CD14-positive monocyte (primary cell): ENCODE data around the gene SEMA4G. TPM values are rescaled to one million over a fixed set of nuclear protein-coding genes. Genes with fewer than 3 reads are reported as not detected.

Experiments
- DNase-seq, 3 donors: peaks; one replicate each; pipeline ENCODE4 v3.0.0-alpha.2; 2011 to 2022
- H2AFZ ChIP-seq: 2 replicates; pipeline ENCODE4 v1.6.0; 2012; ENCODE audit warnings: mild to moderate bottlenecking, low read depth, low read length, inconsistent platforms; ENCODE audit not compliant: insufficient read depth, poor library complexity, severe bottlenecking
- H3K27ac ChIP-seq, 2 donors: 1 replicate in 1 of 2; 2 replicates in 1 of 2; pipeline ENCODE4 v1.5.1; 2012 to 2013; ENCODE audit warnings: low read length in 2 of 2, control low read depth in 1 of 2, inconsistent platforms in 1 of 2, low read depth in 1 of 2, mild to moderate bottlenecking in 1 of 2
- H3K27me3 ChIP-seq, 2 donors: one replicate each; pipeline versions ENCODE4 v1.6.0 to v1.6.1; 2011 to 2013; ENCODE audit warnings: low read length in 2 of 2; ENCODE audit not compliant: control insufficient read depth in 2 of 2, insufficient read depth in 2 of 2
- H3K36me3 ChIP-seq, 2 donors: replicated peaks in 1 of 2; 1 replicate in 1 of 2; 2 replicates in 1 of 2; pipeline versions ENCODE4 v1.5.1 to v1.6.1; 2012 to 2013; ENCODE audit warnings: low read length in 2 of 2, control low read depth in 1 of 2, inconsistent platforms in 1 of 2, mild to moderate bottlenecking in 1 of 2; ENCODE audit not compliant: insufficient read depth in 2 of 2, control insufficient read depth in 1 of 2
- H3K4me1 ChIP-seq, 2 donors: 1 replicate in 1 of 2; 2 replicates in 1 of 2; pipeline versions ENCODE4 v1.5.1 to v1.6.1; 2012 to 2013; ENCODE audit warnings: low read length in 2 of 2, control low read depth in 1 of 2, inconsistent platforms in 1 of 2, mild to moderate bottlenecking in 1 of 2, moderate library complexity in 1 of 2; ENCODE audit not compliant: insufficient read depth in 2 of 2, control insufficient read depth in 1 of 2
- H3K4me2 ChIP-seq: replicated peaks from 2 replicates; pipeline ENCODE3; 2012; ENCODE audit warnings: low read length, moderate library complexity, mild to moderate bottlenecking; ENCODE audit not compliant: poor library complexity, severe bottlenecking; ENCODE audit errors: extremely low read depth
- H3K4me3 ChIP-seq, 3 experiments: fragments of 200-600 bp in 1 of 3; sonication (generic) in 1 of 3; replicated peaks in 1 of 3; 1 replicate in 2 of 3; 2 replicates in 1 of 3; pipeline ENCODE4 v1.5.1; 2011 to 2013; ENCODE audit warnings: low read length in 3 of 3, mild to moderate bottlenecking in 3 of 3, control low read depth in 2 of 3, low read depth in 2 of 3, inconsistent platforms in 1 of 3, moderate library complexity in 1 of 3
- H3K79me2 ChIP-seq: 2 replicates; pipeline ENCODE4 v1.6.0; 2012; ENCODE audit warnings: mild to moderate bottlenecking, control low read depth, inconsistent platforms, low read length, moderate library complexity; ENCODE audit not compliant: insufficient read depth
- H3K9ac ChIP-seq: 2 replicates; pipeline ENCODE4 v1.6.0; 2017; ENCODE audit warnings: low read length, mild to moderate bottlenecking; ENCODE audit not compliant: insufficient read depth, poor library complexity, severe bottlenecking
- H3K9me3 ChIP-seq, 2 donors: replicated peaks in 1 of 2; 1 replicate in 1 of 2; 2 replicates in 1 of 2; pipeline versions ENCODE4 v1.5.1 to v1.6.1; 2012 to 2013; ENCODE audit warnings: low read length in 2 of 2, control low read depth in 1 of 2; ENCODE audit not compliant: control insufficient read depth in 1 of 2, insufficient read depth in 1 of 2
- H4K20me1 ChIP-seq: 2 replicates; pipeline ENCODE4 v1.6.0; 2012; ENCODE audit warnings: mild to moderate bottlenecking, low read length, control low read depth, moderate library complexity; ENCODE audit not compliant: insufficient read depth
- H3K27ac Mint-ChIP-seq, 7 donors: one replicate each; pipeline ENCODE4 v1.8.0; 2020; ENCODE audit warnings: mild to moderate bottlenecking in 7 of 7, mixed read lengths in 7 of 7, moderate library complexity in 6 of 7, inconsistent platforms in 2 of 7
- H3K27me3 Mint-ChIP-seq, 3 donors: one replicate each; pipeline ENCODE4 v1.8.0; 2021 to 2022; ENCODE audit warnings: low read depth in 3 of 3, mild to moderate bottlenecking in 3 of 3, mixed read lengths in 3 of 3, moderate library complexity in 3 of 3, inconsistent platforms in 1 of 3
- H3K36me3 Mint-ChIP-seq, 2 donors: one replicate each; pipeline ENCODE4 v1.8.0; 2020; ENCODE audit warnings: mixed read lengths in 2 of 2, inconsistent platforms in 1 of 2, mild to moderate bottlenecking in 1 of 2
- H3K4me1 Mint-ChIP-seq: one replicate; pipeline ENCODE4 v1.8.0; 2020; ENCODE audit warnings: mild to moderate bottlenecking, mixed read lengths
- H3K4me3 Mint-ChIP-seq, 2 donors: one replicate each; pipeline ENCODE4 v1.8.0; 2020; ENCODE audit warnings: mild to moderate bottlenecking in 2 of 2, mixed read lengths in 2 of 2, moderate library complexity in 1 of 2
- H3K9me3 Mint-ChIP-seq, 7 donors: one replicate each; pipeline ENCODE4 v1.8.0; 2020 to 2022; ENCODE audit warnings: mixed read lengths in 7 of 7, mild to moderate bottlenecking in 6 of 7, moderate library complexity in 6 of 7, inconsistent platforms in 2 of 7
- WGBS: methylation state at CpG from one replicate; pipeline ENCODE4 v1.1.5; 2013; ENCODE audit warnings: missing lambda C conversion rate; ENCODE audit not compliant: insufficient coverage; 5-methylcytosine and 5-hydroxymethylcytosine counted together
- intact Hi-C, 2 donors: fragments of 100-400 bp; cut with micrococcal nuclease; formaldehyde crosslinking; loops; one replicate each; pipeline versions ENCODE4 v1.15.0 to v1.15.1; 2023
- polyA plus RNA-seq, 3 donors: library from polyadenylated mRNA; depleted of rRNA in 1 of 3; unstranded in 2 of 3; stranded (reverse) in 1 of 3; fragments of 300-500 nt in 2 of 3; fragments of >200 nt in 1 of 3; fragmentation: Illumina TruSeq in 2 of 3; gene quantifications; 1 replicate in 2 of 3; 2 replicates in 1 of 3; pipeline ENCODE4 v1.2.3, GENCODE V29; 2012 to 2021
- TF ChIP-seq, protein P1 (sequence below): fragments of 200-600 bp; IDR thresholded peaks from one replicate; pipeline ENCODE4 v1.8.0; 2022; ENCODE audit warnings: antibody characterized with exemption, mild to moderate bottlenecking

The SEMA4G gene
- polyA plus RNA-seq, 3 donors: 0.24 TPM; not detected in 2

DNA sequence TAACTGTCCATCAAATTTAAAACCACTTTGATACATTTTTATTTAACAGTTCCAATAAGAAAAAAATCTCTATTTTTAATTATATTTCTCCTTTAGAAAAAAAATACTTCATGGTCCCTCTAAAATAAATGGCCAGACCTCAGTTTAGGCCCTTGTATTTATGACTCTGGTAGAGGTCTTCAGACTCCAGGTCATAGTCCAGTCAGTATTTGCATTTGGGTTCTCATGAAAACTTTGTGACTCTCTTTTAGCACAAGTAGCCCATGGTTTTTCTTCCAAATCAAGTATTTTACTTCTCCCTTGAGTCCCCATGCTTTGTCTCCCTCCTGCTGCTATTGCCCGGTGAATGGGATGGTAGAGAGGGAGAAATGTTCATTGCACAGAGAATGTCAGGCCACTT is 5.5 kb upstream of the SEMA4G start:
- no peak overlapping the region for H3K9ac ChIP-seq
- no peak overlapping the region for H3K4me3 ChIP-seq
- intact Hi-C loops: no loop called here
- no peak overlapping the region for H2AFZ ChIP-seq
- TF ChIP-seq, protein P1, sequence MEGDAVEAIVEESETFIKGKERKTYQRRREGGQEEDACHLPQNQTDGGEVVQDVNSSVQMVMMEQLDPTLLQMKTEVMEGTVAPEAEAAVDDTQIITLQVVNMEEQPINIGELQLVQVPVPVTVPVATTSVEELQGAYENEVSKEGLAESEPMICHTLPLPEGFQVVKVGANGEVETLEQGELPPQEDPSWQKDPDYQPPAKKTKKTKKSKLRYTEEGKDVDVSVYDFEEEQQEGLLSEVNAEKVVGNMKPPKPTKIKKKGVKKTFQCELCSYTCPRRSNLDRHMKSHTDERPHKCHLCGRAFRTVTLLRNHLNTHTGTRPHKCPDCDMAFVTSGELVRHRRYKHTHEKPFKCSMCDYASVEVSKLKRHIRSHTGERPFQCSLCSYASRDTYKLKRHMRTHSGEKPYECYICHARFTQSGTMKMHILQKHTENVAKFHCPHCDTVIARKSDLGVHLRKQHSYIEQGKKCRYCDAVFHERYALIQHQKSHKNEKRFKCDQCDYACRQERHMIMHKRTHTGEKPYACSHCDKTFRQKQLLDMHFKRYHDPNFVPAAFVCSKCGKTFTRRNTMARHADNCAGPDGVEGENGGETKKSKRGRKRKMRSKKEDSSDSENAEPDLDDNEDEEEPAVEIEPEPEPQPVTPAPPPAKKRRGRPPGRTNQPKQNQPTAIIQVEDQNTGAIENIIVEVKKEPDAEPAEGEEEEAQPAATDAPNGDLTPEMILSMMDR: no peak
- peaks cover 54 to 75% of the 10 kb centered on the region in 2 donors for H3K36me3 ChIP-seq
- H3K27me3 ChIP-seq: peaks cover 0 to 1% of the 10 kb centered on the region in 2 donors
- H3K27ac ChIP-seq: no peak overlapping the region
- H3K9me3 ChIP-seq: no peaks in the 10 kb centered on the region
- Mint-ChIP-seq H3K27ac (no peak overlapping the region), H3K36me3 (peaks cover 57 to 62% of the 10 kb centered on the region in 2 donors), H3K9me3 (no peaks in the 10 kb centered on the region), H3K27me3 (peaks cover 3 to 5% (median 4%) of the 10 kb centered on the region in 3 donors), H3K4me3 (no peak overlapping the region), H3K4me1 (peaks cover 8% of the 10 kb centered on the region)
- no peak for DNase-seq
- H4K20me1 ChIP-seq: no peaks in the 10 kb centered on the region
- no peaks in the 10 kb centered on the region for H3K79me2 ChIP-seq
- H3K4me2 ChIP-seq: no peak overlapping the region
- no CpG with 5 or more reads among the region's 1 CpG for WGBS
- H3K4me1 ChIP-seq: peaks cover 1 to 3% of the 10 kb centered on the region in 2 donors

DNA sequence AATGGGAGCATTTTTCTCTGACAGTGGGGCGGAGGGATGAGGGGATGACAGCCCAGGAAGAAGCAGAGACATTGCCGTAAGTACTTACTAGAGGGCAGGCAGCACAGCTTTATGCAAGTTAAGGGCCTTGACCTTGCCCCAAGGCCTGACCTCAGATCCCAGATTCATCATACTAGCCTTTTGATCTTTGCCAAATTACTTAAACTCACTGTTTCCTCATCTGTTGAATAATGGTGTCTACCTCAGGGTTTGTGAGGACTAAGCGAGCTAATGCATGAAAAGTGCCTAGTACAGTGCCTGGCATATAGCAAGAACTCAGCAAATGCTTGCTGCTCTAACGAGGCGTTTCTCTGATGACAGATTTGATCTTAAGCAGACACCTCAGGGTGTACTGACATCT is 3.5 kb upstream of the SEMA4G start:
- no peaks in the 10 kb centered on the region for H3K79me2 ChIP-seq
- no peak overlapping the region for H3K4me3 Mint-ChIP-seq

More for the DNA sequence above, 3.5 kb upstream of the SEMA4G start:
- peaks cover 0 to 3% (median 0%) of the 10 kb centered on the region in 7 donors for H3K9me3 Mint-ChIP-seq
- TF ChIP-seq, protein P1: no peak
- intact Hi-C loops: loop anchor here in 1 of 2 donors (5.0 kb wide), 1 partner anchor 46 kb away; no protein-coding TSS in a partner anchor
- no peak overlapping the region for H3K4me3 ChIP-seq
- peak overlapping the region in 1 of 7 donors; percentile 66 for H3K27ac Mint-ChIP-seq
- H3K4me1 Mint-ChIP-seq: peaks cover 13% of the 10 kb centered on the region
- H3K9ac ChIP-seq: no peak overlapping the region
- H4K20me1 ChIP-seq: no peaks in the 10 kb centered on the region
- WGBS: 95% methylated on average over 4 of the region's 5 CpGs
- H3K27me3 Mint-ChIP-seq: peaks cover 18 to 22% (median 22%) of the 10 kb centered on the region in 3 donors
- no peak overlapping the region for H3K4me2 ChIP-seq
- H3K4me1 ChIP-seq: peaks cover 11 to 13% of the 10 kb centered on the region in 2 donors
- H3K36me3 Mint-ChIP-seq: peaks cover 41 to 45% of the 10 kb centered on the region in 2 donors
- no peaks in the 10 kb centered on the region for H3K9me3 ChIP-seq
- no peak overlapping the region for H2AFZ ChIP-seq
- H3K27ac ChIP-seq: no peak overlapping the region
- peaks cover 7 to 13% of the 10 kb centered on the region in 2 donors for H3K27me3 ChIP-seq
- peaks cover 35 to 59% of the 10 kb centered on the region in 2 donors for H3K36me3 ChIP-seq
- no peak for DNase-seq
